ENCODE measurements around the gene HLA-DMB.
A peak's percentile ranks its signal among the peaks of the same experiment; 100 is the strongest.

The HLA-DMB gene

GRCh38 chr6:32940656-32941213 is at the start of gene HLA-DMB:
Gene HLA-DMB (minus strand): TSS chr6:32941028. CDS start chr6:32940807, 221 bp downstream.
- DNase-seq = peak; percentile 71

- DNase-seq = no peak
Observed at GRCh38 chr6:32989368-32989767, 48.5 kb upstream of the HLA-DMB start.

DNA sequence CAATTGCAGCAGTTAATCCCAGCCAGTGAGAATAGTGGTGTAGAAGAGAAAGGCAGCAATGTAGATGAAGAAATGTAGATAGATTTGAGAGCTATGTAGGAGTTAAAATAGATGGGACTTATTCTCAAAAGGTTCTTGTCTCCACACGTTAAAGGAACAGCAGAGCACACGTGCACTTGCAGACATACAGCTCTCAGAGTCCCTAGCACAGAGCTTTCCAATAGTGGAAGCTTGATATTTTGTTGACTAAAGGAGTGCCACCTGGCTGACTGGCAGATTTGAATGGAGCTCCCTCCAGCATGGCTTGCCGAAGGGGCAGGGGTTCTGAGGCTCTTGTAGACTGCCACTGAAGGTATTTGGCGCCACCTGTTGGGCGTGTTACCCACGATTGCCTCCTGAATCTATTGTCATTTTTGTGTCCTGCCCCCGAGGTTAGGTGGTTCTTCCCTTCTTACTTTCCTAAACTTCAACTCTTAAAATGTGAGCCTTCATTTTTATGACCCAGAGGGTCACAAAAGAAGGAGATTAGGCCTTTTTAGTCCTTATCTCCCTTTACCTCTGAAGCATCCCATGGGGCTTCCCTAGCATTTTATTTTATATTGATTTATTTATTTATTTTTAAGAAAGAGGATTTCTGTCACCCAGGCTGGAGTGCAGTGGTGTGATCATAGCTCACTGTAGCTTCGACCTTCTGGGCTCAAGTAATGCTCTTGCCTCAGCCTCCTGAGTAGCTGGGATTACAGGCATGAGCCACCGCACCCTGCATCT is 44.0 kb upstream of the HLA-DMB start:
- DNase-seq = peak; percentile 92

GRCh38 chr6:32983964-32984621 is 43.3 kb upstream of the HLA-DMB start:
- DNase-seq = no peak

GRCh38 chr6:32983493-32983848 is 42.6 kb upstream of the HLA-DMB start:
- DNase-seq = no peak

DNA sequence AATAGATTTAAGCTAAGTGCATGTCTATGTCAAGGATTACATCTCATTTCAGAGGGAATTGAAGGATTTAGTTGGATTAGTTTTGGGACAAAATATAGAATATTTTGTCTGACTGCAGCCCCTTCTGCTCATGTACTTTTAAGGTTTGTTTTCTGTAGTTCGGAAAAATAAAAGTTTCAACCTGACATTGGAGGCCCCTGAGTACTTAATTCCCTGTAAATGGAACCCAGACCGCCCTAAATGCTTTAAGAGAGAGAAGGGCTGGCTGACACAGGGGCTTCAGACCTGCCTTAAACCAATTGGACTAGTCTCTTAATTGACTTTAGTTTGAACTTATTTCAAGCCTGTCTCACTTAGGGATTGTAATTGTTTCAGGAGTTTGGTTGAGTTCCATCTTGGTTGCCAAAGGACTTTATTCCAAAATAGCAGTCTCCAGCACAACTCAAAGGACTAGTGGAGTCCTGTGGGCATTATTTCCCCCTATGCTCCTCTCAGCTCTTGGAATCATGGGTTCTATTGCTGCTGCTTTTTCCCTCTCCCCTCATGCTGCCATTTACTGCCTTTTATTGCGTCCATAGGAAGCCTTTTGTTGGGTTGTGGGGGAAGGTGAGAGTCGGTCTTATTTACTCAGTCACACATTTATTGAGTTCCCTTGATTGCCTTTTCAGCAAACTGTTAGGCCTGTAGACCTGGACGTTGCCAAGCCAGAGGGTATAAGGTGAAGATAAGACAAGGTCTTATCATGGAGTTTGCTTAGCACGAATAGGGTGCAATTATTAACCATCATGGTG is 42.1 kb upstream of the HLA-DMB start:
- peak; percentile 68 for DNase-seq

DNA sequence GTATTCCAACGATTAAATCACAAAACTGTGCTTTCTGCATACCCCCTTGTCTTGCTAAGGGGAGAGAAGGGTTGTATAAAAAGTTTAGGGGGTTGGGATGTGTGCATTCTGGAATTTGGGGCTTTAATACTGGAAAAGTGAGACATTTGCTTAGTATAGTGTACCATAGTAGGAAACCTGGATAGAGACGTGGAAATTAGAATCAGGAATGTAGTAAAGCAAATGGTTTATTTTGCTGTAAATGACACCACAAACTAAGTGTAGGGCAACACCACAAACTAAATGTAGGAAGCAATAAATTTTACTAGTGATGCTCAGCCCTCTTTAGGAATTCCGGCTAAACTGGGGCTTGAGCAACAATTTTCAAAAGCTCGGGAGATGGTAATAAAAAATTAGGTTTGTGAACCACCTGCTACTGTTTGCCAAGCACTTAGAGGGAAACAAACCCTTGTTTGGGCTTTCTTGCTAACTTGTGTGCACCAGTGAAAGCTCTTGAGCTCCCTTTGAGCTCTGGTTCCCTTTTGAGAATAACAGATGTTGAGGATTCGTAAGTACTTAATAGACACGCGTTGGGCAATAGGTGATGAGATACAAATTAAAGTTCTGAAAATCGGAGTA is 41.4 kb upstream of the HLA-DMB start:
- DNase-seq = peak; percentile 82

- no peak for DNase-seq
Observed at GRCh38 chr6:32980488-32981038, 39.7 kb upstream of the HLA-DMB start.

GRCh38 chr6:32979720-32980487 is 39.1 kb upstream of the HLA-DMB start:
- no peak for DNase-seq

GRCh38 chr6:32977953-32978324 is 37.1 kb upstream of the HLA-DMB start:
- DNase-seq = no peak

- no peak for DNase-seq
Observed at GRCh38 chr6:32977272-32977952, 36.6 kb upstream of the HLA-DMB start.

DNA sequence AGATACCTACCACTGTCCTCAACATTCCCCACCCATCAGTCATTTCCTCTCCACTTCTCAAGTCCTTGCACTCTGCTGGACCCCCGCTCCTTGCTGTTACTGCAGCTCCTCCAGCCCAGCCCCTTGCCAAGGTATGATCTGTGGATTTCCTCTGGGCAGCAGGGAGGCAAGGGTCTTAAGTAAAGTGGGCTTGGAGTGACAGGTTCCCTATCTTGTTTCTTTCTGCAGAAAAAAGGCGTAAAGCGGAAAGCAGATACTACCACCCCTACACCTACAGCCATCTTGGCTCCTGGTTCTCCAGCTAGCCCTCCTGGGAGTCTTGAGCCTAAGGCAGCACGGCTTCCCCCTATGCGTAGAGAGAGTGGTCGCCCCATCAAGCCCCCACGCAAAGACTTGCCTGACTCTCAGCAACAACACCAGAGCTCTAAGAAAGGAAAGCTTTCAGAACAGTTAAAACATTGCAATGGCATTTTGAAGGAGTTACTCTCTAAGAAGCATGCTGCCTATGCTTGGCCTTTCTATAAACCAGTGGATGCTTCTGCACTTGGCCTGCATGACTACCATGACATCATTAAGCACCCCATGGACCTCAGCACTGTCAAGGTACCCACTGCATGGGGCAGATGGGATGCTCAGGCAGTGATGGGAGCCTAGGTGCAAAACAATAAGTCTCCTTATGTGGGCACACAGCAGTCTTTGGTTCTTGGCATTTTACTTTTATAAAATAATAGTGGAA is 35.7 kb upstream of the HLA-DMB start:
- DNase-seq = no peak

DNA sequence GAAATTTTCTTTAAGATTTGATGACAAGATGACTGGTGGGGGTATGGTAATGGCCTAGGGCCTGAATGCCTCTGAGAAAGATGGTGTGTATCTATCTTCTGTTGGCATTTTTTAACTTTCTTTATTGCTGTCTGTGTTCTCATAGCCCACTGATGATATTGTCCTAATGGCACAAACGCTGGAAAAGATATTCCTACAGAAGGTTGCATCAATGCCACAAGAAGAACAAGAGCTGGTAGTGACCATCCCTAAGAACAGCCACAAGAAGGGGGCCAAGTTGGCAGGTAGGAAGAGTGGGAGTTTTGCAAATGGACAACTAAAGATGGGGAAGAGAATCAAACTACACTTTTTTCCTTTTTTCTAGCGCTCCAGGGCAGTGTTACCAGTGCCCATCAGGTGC is 35.1 kb upstream of the HLA-DMB start:
- DNase-seq = no peak

GRCh38 chr6:32974541-32975308 is 33.9 kb upstream of the HLA-DMB start:
- no peak for DNase-seq

GRCh38 chr6:32974016-32974333 is 33.1 kb upstream of the HLA-DMB start:
- DNase-seq = no peak

- DNase-seq = no peak
Observed at GRCh38 chr6:32973144-32974015, 32.6 kb upstream of the HLA-DMB start.

DNA sequence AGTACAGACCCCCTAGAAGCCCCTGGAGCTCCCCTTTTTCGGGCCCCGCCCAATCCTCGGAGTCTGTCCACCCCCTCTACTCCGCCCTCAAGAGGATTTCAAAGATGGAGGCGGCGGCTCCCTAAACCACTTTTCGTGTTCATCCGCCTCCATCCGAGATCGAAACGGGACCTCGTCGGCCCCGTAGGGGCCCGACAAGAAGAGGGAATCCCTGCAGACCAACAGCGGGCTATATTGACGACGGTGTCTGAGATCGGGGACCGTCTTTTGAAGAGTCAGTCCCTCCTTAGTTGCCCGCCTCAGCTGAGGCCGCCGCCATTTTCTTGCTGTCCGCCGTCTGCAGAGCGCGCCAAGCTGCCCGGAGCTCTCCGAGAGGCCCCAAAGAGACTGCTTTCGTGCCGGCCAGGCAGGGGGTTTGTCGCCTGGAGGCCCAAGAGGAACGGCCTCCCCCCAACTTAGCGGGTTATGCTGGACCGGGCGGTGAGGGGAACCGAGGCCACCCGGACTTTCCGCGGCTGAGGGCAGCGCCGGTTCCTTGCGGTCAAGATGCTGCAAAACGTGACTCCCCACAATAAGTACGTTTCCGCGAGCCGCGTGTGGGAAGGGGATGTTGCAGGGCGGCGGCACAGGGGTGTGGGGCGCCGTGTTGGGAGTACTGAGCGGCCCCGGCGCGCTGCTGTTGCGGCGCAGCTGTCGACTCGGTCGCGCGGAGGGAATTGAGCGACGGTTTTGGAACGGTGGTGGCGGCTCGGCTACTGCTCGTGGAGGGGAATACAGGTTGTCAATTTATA is 31.7 kb upstream of the HLA-DMB start:
- no peak for DNase-seq
